ENCODE data around the gene C1QTNF2.

- TF ChIP-seq EZH2 (IDR thresholded peaks at IDR 0.05; ENCODE audit: low read depth): no peak
- TF ChIP-seq, protein P1, sequence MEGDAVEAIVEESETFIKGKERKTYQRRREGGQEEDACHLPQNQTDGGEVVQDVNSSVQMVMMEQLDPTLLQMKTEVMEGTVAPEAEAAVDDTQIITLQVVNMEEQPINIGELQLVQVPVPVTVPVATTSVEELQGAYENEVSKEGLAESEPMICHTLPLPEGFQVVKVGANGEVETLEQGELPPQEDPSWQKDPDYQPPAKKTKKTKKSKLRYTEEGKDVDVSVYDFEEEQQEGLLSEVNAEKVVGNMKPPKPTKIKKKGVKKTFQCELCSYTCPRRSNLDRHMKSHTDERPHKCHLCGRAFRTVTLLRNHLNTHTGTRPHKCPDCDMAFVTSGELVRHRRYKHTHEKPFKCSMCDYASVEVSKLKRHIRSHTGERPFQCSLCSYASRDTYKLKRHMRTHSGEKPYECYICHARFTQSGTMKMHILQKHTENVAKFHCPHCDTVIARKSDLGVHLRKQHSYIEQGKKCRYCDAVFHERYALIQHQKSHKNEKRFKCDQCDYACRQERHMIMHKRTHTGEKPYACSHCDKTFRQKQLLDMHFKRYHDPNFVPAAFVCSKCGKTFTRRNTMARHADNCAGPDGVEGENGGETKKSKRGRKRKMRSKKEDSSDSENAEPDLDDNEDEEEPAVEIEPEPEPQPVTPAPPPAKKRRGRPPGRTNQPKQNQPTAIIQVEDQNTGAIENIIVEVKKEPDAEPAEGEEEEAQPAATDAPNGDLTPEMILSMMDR (conservative IDR thresholded peaks at IDR 0.05): no peak
Observed at GRCh38 chr5:160380041-160380440, 9.6 kb upstream of the C1QTNF2 start.
